GF-D8 (cell line): ENCODE results near the gene SSTR5.

Experiments used
- DNase-seq: peaks from one replicate; lab custom pipeline; 2025; lab: John Stamatoyannopoulos, UW

Gene SSTR5

DNA sequence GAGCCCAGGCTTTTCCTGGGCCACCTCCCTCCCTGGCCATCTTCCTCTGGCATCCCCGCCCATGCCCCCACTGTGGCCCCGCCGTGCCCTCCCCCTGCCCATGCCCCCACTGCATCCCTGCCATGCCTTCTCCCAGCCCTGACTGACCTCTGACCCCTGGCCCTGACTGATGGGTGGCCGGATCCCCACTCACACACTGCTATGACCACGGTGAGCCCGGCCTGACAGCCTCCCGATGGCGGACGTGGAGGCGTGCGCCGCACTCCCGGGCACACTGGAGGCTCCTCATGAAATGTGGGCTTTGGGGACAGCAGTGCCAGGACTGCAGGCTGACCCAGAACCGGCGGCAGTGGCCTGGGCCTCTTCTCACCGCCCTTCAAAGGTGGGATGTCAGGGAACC, 34.1 kb downstream of the SSTR5 start:
- no peak for DNase-seq

DNA sequence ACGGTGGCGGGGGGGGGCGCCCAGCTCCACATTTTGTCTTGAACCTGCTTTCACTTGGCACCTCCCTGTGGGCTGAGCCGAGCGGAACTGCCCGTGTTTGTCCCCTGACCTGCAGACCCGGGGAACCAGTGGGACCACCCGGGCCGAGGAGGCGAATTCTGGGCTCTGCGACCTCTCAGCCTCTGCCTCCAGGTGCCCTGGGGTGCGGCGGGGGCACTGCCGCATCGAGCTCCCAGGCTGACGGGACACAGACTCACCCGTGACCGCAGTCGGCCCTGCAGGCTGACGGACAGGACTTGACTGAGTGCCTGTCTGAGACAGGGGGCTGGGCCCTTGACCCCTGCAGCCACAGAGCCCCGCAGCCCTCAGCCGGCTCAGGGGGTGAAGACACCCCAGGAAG, 34.6 kb downstream of the SSTR5 start:
- DNase-seq: no peak

DNA sequence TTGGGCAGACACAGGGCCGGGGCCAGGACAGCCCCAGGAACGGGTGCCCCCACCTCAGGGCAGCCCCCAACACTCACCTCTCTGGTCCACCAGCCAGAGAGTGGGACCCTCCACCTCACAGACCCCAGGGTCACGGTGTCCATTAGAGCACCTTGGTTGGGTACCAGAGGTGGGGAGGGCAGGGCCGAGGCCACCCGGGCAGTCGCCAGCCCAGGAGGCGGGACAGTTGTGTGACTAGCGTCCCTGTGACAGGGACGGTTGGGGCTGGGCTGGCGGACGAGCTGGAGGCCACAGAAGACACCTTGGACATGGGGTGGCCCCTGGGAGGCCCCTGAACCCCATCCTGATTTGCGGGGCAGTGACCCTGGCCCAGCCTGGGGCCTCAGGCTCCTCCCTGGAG, 35.2 kb downstream of the SSTR5 start:
- DNase-seq: no peak

GRCh38 chr16:1108299-1109252, 36.0 kb downstream of the SSTR5 start:
- DNase-seq: no peak

DNA sequence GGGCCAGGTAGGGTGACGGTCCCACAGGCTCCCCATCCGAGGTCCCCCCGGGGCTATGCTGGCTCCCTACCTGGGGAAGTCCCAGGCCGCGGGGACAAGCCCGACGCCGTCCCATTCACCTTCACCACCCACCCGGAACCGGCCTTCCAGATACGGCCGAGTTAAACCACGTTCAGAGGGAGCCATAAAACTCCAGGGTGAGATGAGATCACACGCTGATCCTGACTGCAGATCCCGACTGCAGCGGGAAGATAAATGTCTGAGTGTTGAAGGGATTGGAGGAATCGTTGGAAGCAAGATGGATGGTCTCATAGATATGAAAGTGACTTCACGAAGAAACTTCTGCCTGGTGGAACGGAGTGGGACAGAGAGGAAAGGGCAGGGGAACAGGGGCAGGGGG, 37.1 kb downstream of the SSTR5 start:
- DNase-seq: no peak

DNA sequence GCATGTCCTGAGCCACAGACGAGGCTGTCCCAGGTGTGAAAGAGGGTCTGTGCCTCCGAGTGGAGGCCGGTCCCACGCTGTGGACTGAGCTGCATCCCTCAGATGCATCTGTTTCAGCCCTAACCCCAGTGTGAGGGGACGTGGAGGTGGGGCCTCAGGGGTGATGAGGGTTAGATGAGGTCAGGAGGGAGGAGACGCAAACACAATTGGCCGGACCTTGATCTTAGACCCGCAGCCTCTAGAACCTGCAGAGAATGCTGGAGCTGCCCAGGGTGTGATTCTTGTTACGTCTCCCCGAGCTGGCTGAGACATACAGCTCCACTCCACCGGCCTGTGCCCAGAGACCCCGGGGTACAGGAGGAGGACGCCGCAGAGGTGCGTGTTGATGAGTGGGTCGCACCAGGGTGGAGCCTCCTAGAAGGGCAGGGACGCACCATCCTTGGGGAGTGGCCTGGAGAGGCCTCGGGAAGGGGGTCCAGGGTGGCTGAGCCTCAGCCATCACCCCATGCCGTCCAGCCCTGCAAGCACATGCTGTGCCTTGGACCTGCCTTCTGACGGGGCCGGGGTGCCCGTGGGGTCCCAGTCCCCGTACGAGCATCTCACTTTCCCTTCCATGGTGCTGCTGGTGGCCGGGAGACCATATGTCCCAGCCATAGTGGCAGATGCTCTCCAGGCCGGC, 40.1 kb downstream of the SSTR5 start:
- no peak for DNase-seq

DNA sequence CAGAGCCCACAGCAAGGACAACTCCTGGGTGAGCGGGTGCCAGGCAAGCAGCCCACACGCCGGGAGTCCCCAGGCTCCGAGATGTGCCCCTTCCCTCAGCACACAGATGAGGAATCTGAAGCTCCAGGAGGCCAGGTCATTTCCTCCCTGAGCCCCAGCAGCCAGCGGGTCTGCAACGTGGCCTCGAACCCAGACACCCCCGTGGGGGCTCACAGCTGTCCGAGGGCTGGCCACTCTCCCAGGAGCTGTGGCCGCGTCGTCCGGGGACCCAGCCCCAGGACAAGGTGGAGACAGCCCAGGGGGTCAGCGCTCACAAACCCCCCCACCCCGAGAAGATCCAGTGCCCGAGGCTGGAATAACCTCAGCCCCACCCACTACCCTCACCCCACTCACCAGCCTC, 40.9 kb downstream of the SSTR5 start:
- DNase-seq: no peak

GRCh38 chr16:1113889-1114526, 41.5 kb downstream of the SSTR5 start:
- no peak for DNase-seq

DNA sequence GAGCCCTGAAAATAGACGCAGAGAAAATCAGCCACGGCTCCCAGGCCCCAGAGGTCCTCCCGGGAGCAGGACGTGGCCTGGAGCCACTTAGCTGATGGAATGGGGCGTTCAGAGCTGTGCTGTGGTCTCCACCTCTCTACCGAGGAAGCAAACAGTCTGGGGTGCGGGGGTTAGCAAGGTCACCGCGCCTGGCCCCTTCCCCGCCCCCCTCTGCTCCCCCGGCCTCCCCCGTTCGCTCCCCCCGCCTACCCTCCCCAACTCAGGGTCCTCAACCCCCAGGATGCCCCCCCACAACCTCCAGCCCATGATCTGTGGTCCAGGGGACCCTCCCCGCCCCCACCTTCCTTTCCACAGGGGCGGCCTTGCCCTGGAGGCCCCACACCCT, 44.1 kb downstream of the SSTR5 start:
- no peak for DNase-seq

- no peak for DNase-seq
Measured at GRCh38 chr16:1117176-1117900, 44.8 kb downstream of the SSTR5 start.

DNA sequence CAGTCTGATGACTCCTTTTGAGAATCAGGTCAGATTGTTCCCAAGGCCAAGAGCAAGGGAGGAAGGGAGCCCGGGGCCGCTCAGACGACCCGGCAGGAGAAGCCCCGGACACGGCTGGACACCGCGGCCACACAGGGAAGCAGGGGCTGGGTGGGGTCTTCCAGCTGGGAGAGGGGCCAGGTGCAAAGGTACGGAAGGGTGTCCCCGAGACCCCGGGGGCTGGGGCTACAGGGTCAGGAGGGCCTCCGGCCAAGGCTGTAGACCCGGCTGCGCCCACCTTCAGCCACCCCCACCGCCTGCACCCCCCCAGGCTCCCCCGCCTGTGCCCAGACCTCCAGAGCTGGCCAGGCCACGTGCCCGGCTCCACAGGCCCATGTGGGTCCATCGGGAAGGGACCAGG, 45.4 kb downstream of the SSTR5 start:
- no peak for DNase-seq

DNA sequence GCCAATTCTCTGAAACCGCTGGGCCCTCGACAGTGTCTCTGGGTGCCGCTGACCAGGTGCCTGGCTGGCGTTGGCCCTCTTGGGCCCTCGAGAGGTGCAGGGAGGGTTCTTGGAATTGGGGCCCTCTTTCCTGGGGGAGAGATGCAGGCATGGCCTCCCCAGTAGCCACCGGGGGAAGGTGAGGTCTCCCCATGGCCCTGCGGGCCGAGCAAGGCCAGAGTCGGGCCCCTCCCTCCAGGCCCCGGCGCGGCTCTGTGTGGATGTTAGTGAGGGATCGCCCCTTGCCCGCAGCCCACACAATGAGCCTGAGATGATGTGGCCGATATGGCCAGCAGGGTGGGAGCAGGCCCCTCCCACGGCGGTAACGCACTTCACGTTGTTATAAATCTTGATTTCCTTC, 46.6 kb downstream of the SSTR5 start:
- no peak for DNase-seq

DNA sequence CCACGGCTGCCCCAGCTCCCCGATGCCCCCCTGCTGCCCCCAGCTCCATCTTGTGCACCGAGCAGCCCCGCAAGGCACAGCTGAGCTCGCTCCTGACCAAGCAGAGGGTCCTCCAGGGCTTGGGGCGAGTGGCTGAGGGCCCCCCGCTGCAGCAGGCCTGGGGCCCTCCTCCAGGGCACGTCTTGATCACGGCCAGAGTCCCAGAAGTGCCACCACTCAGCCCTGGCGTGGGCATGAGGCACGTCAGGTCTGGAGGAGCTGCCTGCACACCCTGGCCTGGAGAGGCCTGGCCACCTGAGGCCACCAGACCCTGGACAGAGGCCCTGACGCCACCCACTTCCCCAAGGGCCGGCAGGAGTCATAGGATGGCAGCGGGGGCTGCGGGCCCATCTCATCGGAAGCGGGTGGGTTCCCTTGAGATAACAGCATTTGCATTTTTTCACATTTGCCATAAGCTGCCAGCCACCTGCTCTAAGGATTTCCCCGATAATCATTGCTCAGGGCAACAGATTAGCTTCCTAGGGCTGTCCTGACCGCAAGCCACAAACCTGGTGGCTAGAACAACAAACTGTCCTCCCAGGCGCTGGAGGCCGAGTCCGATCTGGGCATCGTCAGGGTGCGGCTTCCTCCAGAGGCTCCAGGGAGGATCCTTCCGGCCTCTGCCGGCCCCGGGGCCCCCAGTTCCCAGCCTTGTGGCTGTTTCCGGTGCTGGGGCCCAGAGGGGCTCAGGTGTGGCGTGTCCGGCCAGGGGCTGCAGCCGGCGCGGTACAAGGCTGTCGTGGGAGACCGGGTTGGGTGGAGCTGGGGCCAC, 47.4 kb downstream of the SSTR5 start:
- DNase-seq: no peak

DNA sequence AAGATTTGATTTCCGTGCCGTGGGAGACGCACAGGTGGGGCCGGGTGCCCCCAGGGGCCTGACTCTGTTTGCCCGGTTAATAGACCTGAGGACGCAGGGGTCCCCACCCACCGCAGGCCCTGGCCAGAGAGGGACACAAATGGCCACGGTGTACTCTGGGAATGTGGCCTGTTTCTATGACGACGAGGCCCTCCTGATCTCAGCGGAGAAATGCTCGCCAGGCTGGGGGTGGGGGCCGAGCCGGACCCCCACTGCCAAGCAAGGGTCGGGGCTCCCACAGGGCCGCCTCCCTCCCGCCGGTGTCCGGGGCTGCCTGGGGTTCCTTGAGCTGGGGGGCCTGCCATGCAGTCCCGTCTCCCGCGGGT, 48.0 kb downstream of the SSTR5 start:
- no peak for DNase-seq

DNA sequence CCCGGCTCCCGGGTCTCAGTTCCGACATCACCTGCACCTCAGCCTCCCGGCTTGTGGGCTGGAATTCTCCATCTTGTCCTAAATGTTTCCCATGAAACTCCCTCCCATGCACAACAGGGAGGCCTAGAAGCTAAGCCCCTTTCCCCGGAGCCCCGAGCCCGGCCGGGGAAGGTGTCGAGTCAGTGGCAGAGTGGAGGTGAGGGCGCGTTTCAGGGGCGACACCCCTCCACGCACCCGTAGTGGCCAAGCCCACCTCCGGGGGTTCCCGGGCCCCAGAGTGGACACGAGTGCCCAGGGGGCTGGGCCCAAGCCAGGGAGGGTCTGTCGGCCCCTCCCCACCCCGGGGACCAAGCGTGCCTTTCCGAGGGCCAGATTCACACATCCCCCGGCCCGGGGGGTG, 48.5 kb downstream of the SSTR5 start:
- DNase-seq: no peak

DNA sequence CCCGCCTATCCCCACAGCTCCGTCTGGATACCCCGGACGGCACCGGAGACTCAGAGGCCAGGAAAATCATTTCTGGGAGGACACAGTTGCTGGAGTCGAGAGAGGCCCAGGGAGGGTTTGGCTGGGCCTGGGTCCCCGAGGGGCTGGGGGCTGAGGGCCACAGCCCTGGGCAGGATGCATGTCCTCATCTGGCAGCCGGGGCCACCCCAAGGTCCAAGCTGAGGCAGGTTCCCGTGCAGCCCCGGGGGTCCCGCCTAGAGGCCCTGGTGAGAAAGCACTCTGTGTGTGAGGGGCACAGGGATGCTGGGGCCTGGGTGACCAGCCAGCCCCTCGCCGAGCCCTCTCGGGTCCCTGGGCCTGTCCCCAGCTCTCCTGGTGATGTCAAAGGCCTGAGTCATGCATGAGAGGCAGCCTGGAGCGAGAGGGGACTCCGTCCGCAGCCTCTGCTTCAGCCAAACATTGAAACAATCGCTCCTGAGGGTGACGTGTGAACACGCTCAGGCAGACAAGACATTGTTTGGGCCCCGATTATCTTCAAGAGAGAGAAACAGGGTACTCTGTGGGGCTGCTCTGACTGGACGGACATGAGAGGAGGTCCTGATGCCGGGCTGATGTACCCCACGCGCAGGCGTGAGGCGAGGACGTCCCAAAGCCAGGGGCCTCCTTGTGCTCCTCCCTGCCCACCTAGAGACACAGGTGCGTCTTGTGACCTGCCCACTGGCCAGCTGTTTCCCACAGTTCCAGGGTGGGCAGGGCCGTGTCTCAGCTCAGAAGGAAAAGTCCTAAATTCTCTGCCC, 49.3 kb downstream of the SSTR5 start:
- no peak for DNase-seq

- no peak for DNase-seq
Measured at GRCh38 chr16:1122398-1122765, 49.8 kb downstream of the SSTR5 start.

DNA sequence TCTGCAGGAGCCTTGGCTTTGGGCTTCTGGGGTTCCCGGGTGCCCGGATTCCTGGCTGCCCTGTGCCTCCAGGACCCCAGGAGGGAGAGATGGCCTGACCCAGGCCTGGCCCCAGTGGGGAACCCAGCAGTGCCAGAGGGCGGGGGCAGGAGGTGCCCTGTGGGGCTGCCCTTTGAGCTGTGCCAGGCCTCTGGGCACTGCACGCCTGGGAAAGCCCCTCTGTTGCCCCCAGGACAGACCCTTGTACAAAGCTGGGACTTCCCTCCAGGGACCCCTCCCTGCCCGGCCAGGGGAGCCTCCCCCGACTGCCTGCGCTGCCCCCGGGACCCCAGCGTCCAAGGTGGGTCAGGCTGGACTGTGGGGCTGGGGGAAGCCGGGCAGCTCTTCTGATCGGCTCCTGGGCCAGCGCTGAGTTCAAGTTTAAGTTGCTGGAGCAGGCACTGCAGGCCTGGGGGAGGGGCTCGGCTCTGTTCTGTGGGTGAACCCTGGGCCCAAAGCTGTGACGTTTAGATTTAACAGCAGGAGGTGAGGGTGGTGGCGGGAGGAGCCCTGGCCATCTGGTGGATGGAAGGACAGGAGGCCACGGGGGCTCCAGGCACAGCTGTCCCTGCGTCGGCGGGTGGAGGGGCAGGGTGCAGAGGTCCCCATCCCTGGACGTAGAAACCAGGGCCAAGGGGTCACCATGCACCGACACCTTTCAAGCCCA, 51.1 kb downstream of the SSTR5 start:
- no peak for DNase-seq

DNA sequence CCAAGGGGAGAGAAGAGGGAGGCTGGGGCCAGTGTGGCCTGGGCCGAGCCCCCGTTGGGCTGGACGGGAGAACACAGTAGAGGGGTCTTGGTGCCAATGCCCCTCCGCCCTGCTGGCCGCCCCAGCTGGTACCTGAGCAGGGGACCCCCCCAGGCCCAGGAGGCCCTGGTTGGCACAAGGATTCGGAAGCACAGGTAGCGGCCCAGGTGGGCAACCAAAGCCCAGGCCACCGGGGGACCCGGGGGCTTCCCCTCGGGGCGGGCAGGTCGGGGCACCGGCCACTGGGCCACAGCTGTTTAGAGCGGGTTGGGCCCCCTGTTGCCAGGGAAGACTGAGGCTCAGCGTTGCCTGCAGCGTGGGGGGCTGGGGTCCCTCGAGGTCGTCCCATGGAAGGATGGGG, 51.7 kb downstream of the SSTR5 start:
- no peak for DNase-seq

DNA sequence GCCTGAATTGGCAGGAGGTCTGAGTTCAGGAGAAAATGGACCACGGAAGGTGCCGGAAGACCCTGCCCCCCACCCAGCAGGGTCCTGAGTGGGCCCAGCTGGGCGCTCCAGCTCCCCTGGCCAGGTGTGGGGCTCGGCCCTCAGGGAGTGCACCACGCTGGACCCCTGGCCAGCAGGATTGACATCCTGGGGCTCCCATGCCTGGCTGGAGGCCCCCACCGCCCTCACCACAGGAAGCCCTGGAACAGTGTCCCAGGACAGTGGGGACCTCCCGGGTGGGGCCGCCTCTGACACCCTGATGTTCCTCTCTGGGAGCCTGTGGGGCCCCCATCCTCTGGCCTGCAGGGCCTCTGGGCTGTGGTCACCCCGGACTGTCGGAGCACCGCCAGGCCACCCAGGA, 52.2 kb downstream of the SSTR5 start:
- no peak for DNase-seq
